ENCODE measurements around the gene DDC.

Gene DDC

DNA sequence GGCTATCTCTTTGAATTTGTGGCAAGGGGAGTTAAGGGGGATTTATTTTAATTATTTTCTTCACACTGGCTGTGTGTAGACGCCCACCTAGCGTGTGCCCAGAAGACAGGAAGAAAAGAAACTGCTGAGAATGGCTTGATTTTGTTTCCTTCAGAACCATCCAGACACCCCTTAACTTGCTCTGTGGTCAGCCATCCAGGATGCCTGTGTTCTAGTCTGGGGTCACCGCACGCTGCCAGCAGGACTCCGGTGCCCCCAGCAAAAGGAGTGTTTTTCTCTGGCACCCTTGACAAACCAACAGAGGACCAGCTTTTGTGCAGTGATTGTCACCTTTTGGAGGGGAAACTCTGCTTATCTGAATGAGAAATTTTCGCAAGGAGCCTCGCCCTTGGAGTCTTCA, 5.3 kb downstream of the DDC start:
- no peak overlapping the region for H3K9ac ChIP-seq (ENCODE audit: low read length)
- H2AFZ ChIP-seq (ENCODE audit: low read depth, low read length): no peak overlapping the region
- H3K4me2 ChIP-seq (ENCODE audit: low read length): no peak overlapping the region
- no peaks in the 10 kb centered on the region for H3K4me1 ChIP-seq (ENCODE audit: low read length)
- no peaks in the 10 kb centered on the region for H3K9me3 ChIP-seq (ENCODE audit: insufficient read depth, low read length)
- no peak for TF ChIP-seq EZH2phosphoT487 (IDR thresholded peaks at IDR 0.05; ENCODE audit: low read depth)
- TF ChIP-seq, protein P1, sequence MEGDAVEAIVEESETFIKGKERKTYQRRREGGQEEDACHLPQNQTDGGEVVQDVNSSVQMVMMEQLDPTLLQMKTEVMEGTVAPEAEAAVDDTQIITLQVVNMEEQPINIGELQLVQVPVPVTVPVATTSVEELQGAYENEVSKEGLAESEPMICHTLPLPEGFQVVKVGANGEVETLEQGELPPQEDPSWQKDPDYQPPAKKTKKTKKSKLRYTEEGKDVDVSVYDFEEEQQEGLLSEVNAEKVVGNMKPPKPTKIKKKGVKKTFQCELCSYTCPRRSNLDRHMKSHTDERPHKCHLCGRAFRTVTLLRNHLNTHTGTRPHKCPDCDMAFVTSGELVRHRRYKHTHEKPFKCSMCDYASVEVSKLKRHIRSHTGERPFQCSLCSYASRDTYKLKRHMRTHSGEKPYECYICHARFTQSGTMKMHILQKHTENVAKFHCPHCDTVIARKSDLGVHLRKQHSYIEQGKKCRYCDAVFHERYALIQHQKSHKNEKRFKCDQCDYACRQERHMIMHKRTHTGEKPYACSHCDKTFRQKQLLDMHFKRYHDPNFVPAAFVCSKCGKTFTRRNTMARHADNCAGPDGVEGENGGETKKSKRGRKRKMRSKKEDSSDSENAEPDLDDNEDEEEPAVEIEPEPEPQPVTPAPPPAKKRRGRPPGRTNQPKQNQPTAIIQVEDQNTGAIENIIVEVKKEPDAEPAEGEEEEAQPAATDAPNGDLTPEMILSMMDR (IDR thresholded peaks at IDR 0.05; ENCODE audit: low read depth, low read length): no peak
- no peaks in the 10 kb centered on the region for H4K20me1 ChIP-seq (ENCODE audit: insufficient read depth, low read length)
- no peak overlapping the region for H3K27ac ChIP-seq (ENCODE audit: low read length)
- no peaks in the 10 kb centered on the region for H3K79me2 ChIP-seq (ENCODE audit: low read length)
- H3K4me3 ChIP-seq (ENCODE audit: low read length): no peak overlapping the region
- no peaks in the 10 kb centered on the region for H3K36me3 ChIP-seq (replicated peaks; ENCODE audit: low read depth, low read length)
- peaks cover 31% of the 10 kb centered on the region for H3K27me3 ChIP-seq (ENCODE audit: low read depth, low read length)

DNA sequence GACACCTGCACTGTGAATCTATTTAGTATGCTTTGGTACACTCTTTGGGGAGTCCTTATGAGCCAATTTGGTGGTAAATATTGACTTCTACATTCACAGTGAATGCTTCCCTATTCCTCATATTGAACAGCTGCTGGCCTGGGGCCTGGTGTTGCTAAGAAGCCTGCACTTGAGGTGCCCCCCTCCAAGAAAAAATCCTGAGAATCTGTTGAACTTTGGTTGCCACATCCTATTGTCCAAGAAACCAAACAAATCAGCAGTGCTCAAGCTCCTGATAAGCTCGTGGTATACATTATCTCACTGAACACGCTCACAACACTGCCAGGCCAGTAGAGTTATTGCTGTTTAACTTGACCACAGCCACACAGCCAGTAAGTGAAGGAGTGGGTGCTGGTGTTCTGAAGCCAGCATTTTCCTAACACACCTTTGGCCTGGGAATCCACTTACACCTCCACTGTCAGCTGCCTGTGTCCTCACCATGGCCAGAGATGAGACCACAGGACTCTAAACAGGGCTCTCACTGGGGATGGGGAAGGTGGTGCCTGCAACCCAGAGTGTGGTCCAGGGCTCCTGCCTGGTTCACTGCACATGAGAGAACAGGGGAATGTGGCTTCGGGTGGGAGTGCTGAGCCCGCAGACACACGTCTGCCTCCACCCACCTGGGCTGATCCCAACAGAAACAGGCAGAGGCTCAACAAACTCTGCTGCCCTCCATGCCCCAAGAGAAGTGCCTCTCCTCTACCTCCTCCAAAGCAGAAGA, 6.7 kb downstream of the DDC start:
- TF ChIP-seq, protein P1 (IDR thresholded peaks at IDR 0.05; ENCODE audit: low read depth, low read length): no peak
- H2AFZ ChIP-seq (ENCODE audit: low read depth, low read length): no peak overlapping the region
- H3K4me1 ChIP-seq (ENCODE audit: low read length): no peaks in the 10 kb centered on the region
- H3K36me3 ChIP-seq (replicated peaks; ENCODE audit: low read depth, low read length): no peaks in the 10 kb centered on the region
- H3K9me3 ChIP-seq (ENCODE audit: insufficient read depth, low read length): no peaks in the 10 kb centered on the region
- H3K4me3 ChIP-seq (ENCODE audit: low read length): no peak overlapping the region
- H4K20me1 ChIP-seq (ENCODE audit: insufficient read depth, low read length): no peaks in the 10 kb centered on the region
- H3K27ac ChIP-seq (ENCODE audit: low read length): no peak overlapping the region
- H3K9ac ChIP-seq (ENCODE audit: low read length): no peak overlapping the region
- no peaks in the 10 kb centered on the region for H3K79me2 ChIP-seq (ENCODE audit: low read length)
- peaks cover 28% of the 10 kb centered on the region for H3K27me3 ChIP-seq (ENCODE audit: low read depth, low read length)
- H3K4me2 ChIP-seq (ENCODE audit: low read length): no peak overlapping the region

- H3K27ac ChIP-seq (ENCODE audit: low read length): no peak overlapping the region
- H3K4me1 ChIP-seq (ENCODE audit: low read length): no peaks in the 10 kb centered on the region
- peaks cover 28% of the 10 kb centered on the region for H3K27me3 ChIP-seq (ENCODE audit: low read depth, low read length)
- H3K79me2 ChIP-seq (ENCODE audit: low read length): no peaks in the 10 kb centered on the region
- no peaks in the 10 kb centered on the region for H3K9me3 ChIP-seq (ENCODE audit: insufficient read depth, low read length)
- H3K4me2 ChIP-seq (ENCODE audit: low read length): no peak overlapping the region
- H3K4me3 ChIP-seq (ENCODE audit: low read length): no peak overlapping the region
- H4K20me1 ChIP-seq (ENCODE audit: insufficient read depth, low read length): no peaks in the 10 kb centered on the region
- no peak for TF ChIP-seq EZH2phosphoT487 (IDR thresholded peaks at IDR 0.05; ENCODE audit: low read depth)
- TF ChIP-seq, protein P1 (IDR thresholded peaks at IDR 0.05; ENCODE audit: low read depth, low read length): no peak
- no peak overlapping the region for H3K9ac ChIP-seq (ENCODE audit: low read length)
- no peaks in the 10 kb centered on the region for H3K36me3 ChIP-seq (replicated peaks; ENCODE audit: low read depth, low read length)
- H2AFZ ChIP-seq (ENCODE audit: low read depth, low read length): no peak overlapping the region
Observed at GRCh38 chr7:50557099-50557498, 8.1 kb downstream of the DDC start.

- Histone ChIP-seq H2AFZ (ENCODE audit: low read depth, low read length) (no peak overlapping the region), H3K9me3 (ENCODE audit: insufficient read depth, low read length) (no peaks in the 10 kb centered on the region), H3K4me3 (ENCODE audit: low read length) (no peak overlapping the region), H3K4me2 (ENCODE audit: low read length) (no peak overlapping the region), H3K9ac (ENCODE audit: low read length) (no peak overlapping the region), H3K36me3 (replicated peaks; ENCODE audit: low read depth, low read length) (no peaks in the 10 kb centered on the region), H4K20me1 (ENCODE audit: insufficient read depth, low read length) (no peaks in the 10 kb centered on the region), H3K27me3 (ENCODE audit: low read depth, low read length) (peaks cover 28% of the 10 kb centered on the region), H3K27ac (ENCODE audit: low read length) (no peak overlapping the region), H3K79me2 (ENCODE audit: low read length) (no peaks in the 10 kb centered on the region), H3K4me1 (ENCODE audit: low read length) (no peaks in the 10 kb centered on the region)
- TF ChIP-seq, protein P1 (IDR thresholded peaks at IDR 0.05; ENCODE audit: low read depth, low read length): no peak
- TF ChIP-seq EZH2phosphoT487 (IDR thresholded peaks at IDR 0.05; ENCODE audit: low read depth): no peak
Observed at GRCh38 chr7:50556247-50556991, 8.8 kb downstream of the DDC start.
